HL-60/S4 treated with phorbol 12-myristate 13-acetate at 8.2 ng/mL for 4 days and 3 days (cell line): Measurements from ENCODE around the gene SNAI3.

Experiments
- in situ Hi-C: fragments of 300-500 bp; cut with MboI; formaldehyde crosslinking; loops from 2 replicates; pipeline ENCODE4 v1.15.0; 2022; ENCODE audit warnings: low sequenced_read_pairs

The SNAI3 gene

DNA sequence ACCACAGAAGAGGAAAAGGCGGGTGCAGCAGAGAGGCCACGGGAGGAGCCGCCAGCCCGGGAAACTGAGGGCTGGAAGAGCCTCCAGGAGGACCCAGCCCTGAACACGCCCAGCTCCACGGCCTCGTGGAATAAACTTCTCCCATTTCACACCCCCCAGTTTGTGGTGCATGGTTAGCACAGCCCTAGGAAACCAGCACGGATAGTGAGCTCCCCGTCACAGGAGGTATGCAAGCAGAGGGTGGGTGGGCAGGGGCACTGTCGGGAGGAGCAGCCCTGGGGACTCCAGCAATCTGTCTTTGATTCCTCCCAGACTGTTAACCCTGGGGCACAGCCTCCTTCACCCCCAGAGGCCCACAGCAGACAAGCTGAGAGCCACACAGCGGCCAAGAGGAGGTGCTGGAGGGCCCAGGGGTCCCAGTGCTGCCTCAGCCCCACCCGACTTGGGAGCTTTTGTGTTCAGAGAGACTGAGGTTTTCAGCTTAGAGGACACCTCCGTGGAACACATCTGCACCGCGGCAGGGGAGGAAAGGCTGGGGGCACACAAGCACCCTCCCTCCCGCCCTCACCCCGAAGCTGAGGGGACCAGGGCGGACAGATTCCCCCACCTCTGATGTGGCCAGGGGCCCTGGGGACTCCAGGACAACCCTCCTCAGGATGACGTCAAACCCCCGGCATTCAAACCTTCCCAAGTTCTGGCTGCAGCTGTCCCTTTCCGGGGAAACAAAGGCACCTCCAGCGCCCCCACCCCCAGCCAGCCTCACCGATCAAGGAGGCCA is 49.6 kb downstream of the SNAI3 start:
- in situ Hi-C loops = no loop called here

GRCh38 chr16:88635671-88636319 is 50.5 kb downstream of the SNAI3 start:
- in situ Hi-C loops = no loop called here

DNA sequence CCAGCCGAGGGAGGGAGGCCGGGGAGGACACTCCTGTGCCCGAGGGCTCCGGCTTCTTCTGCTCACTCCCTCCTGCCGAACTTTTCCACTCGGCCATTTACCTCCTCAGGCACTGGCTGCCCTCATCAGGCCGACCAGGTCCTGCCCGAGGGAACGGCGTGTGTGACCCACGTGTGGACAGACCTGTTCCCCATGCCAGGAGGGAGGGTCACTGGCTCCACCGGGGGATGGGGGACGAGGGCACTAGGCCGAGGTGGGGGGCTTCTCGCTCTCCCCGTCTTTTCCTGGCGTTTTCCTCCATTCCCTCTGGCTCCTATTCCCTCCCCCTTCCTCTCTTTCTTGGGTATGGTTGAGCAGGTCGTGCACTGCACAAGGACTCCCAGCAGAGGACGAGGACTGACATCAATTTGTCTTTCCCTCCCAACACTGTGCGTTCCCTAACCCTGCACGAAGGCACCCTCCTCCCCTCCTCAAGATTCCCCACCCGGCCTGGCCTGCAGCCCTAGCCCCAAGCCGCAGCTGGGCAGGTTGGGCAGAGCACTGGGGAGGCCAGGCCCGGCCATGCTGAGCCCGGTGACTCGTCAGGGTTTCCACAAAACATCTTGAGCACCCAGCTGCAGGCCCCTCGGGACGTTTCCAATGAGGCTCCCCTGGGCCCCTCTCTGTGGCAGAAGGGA is 51.2 kb downstream of the SNAI3 start:
- in situ Hi-C loops = no loop called here

- in situ Hi-C loops = no loop called here
These were observed 51.9 kb downstream of the SNAI3 start for GRCh38 chr16:88634141-88634993.

DNA sequence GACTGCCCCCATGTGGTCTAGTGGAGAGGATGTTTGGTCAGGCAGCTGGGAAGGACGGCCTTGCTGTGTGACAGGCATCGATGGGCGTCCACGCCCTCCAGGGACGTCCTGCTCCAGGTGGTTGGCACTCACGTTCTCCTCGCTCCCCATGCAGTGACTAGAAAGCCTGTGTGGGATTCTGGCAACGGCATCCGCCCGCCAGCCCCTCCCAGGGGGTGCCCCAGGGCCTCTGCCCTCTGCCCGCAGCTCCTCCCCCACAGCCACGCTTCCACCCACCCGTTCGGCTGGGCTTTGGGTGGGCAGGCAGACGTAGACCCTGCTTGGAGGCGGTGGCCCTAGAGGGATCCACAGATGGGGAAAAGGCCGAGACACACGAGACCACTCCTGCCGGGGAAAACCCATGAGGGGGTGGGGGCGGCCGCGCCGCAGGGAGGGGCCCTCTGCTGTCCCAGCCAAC is 52.6 kb downstream of the SNAI3 start:
- in situ Hi-C loops = no loop called here

DNA sequence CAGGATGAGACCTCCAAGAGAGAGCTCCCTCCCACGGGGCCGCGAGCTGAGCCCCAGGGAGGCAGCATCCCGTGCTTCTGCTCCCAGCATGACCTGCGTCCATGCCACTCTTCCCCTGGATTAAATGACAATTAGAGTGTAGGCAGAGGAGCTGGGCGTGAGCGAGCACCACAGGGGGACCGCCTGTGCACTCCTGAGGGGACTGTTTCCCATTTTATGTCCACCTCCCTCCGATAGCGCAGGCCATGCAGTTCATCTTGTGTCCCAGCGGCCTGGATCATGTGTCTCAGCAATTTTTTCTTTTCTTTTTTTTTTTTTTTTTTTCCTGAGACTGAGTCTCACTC is 53.7 kb downstream of the SNAI3 start:
- in situ Hi-C loops = no loop called here

- in situ Hi-C loops = no loop called here
These were observed 54.3 kb downstream of the SNAI3 start for GRCh38 chr16:88631920-88632586.

DNA sequence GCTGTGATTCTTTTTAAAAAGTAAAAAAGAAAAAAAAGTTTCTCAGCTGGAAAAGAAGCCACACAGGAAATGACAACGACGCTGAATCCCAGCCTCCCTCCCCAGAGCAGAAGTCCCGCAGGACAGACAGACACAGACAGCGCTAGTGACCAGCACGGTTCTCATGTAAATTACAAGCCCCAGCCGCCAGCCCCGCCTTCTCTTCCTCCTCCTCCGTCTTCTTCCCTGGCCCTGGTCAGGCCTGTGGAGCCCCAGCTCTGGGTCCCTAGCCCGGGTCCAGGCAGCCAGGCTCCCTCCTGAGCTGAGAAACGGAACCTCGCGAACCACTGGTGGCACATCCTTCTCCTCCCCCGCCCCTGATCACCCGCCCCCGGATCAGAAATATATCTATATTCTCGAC is 54.9 kb downstream of the SNAI3 start:
- in situ Hi-C loops = no loop called here

DNA sequence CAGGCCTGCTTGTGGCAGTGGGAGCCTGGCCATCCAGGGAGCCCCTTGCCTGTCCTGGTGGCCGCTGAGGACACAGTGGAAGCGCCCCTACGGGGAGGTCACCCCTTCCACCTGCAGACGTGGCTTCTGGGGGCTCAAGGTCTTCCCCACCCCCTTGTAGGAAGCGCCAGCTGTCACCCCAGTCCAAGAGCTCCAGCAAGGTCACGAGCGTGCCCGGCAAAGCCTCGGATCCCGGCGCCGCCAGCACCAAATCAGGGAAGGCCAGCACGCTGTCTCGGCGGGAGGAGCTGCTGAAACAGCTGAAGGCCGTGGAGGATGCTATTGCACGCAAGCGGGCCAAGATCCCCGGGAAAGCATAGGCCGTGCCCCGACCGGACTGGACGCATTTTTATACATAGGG is 55.4 kb downstream of the SNAI3 start:
- in situ Hi-C loops = no loop called here

- in situ Hi-C loops = no loop called here
These were observed 55.9 kb downstream of the SNAI3 start for GRCh38 chr16:88630433-88630832.

- in situ Hi-C loops = no loop called here
These were observed 56.5 kb downstream of the SNAI3 start for GRCh38 chr16:88629835-88630234.

- in situ Hi-C loops = no loop called here
These were observed 57.8 kb downstream of the SNAI3 start for GRCh38 chr16:88628512-88628974.
